ENCODE data around the gene TDRD12.
"Not testable (repeated sequence)": the region's sequence is repeated elsewhere in the genome, so short reads cannot be mapped to it uniquely, and the experiment has no call there.

TDRD12 gene

GRCh38 chr19:32837531-32837930, 118.0 kb downstream of the TDRD12 start:
- Mint-ChIP-seq H3K36me3 (peaks cover 8% of the 10 kb centered on the region), H3K4me3 (no peak overlapping the region), H3K27me3 (no peaks in the 10 kb centered on the region), H3K9me3 (ENCODE audit: low read depth) (peaks cover 7% of the 10 kb centered on the region), H3K27ac (no peak overlapping the region), H3K4me1 (ENCODE audit: low read depth) (peaks cover 4% of the 10 kb centered on the region)

- Mint-ChIP-seq H3K9me3 (ENCODE audit: low read depth) (peaks cover 7% of the 10 kb centered on the region), H3K4me1 (ENCODE audit: low read depth) (peaks cover 8% of the 10 kb centered on the region), H3K27ac (no peak overlapping the region), H3K36me3 (peaks cover 8% of the 10 kb centered on the region), H3K27me3 (no peaks in the 10 kb centered on the region), H3K4me3 (no peak overlapping the region)
Measured at GRCh38 chr19:32842061-32842460, 122.5 kb downstream of the TDRD12 start.

- Mint-ChIP-seq H3K9me3 (ENCODE audit: low read depth) (peaks cover 7% of the 10 kb centered on the region), H3K36me3 (peaks cover 8% of the 10 kb centered on the region), H3K27me3 (no peaks in the 10 kb centered on the region), H3K4me3 (no peak overlapping the region), H3K27ac (no peak overlapping the region), H3K4me1 (ENCODE audit: low read depth) (peaks cover 5% of the 10 kb centered on the region)
Measured at GRCh38 chr19:32843716-32844245, 124.2 kb downstream of the TDRD12 start.

- not testable (repeated sequence) for H3K27me3 Mint-ChIP-seq; H3K4me1 Mint-ChIP-seq (ENCODE audit: low read depth); H3K27ac Mint-ChIP-seq; H3K36me3 Mint-ChIP-seq; H3K9me3 Mint-ChIP-seq (ENCODE audit: low read depth); H3K4me3 Mint-ChIP-seq
Measured at GRCh38 chr19:32848035-32848434, 128.5 kb downstream of the TDRD12 start.

- Mint-ChIP-seq H3K27me3 (no peaks in the 10 kb centered on the region), H3K27ac (no peak overlapping the region), H3K4me3 (no peak overlapping the region), H3K4me1 (ENCODE audit: low read depth) (no peaks in the 10 kb centered on the region), H3K9me3 (ENCODE audit: low read depth) (no peaks in the 10 kb centered on the region), H3K36me3 (no peaks in the 10 kb centered on the region)
Measured at GRCh38 chr19:32852216-32852615, 132.6 kb downstream of the TDRD12 start.

- not testable (repeated sequence) for H3K4me1 Mint-ChIP-seq (ENCODE audit: low read depth); H3K36me3 Mint-ChIP-seq; H3K9me3 Mint-ChIP-seq (ENCODE audit: low read depth); H3K4me3 Mint-ChIP-seq; H3K27me3 Mint-ChIP-seq; H3K27ac Mint-ChIP-seq
Measured at GRCh38 chr19:32856818-32857217, 137.3 kb downstream of the TDRD12 start.

- H3K27ac Mint-ChIP-seq: no peak overlapping the region
- H3K27me3 Mint-ChIP-seq: no peaks in the 10 kb centered on the region
- H3K4me3 Mint-ChIP-seq: no peak overlapping the region
- H3K4me1 Mint-ChIP-seq (ENCODE audit: low read depth): no peaks in the 10 kb centered on the region
- no peaks in the 10 kb centered on the region for H3K9me3 Mint-ChIP-seq (ENCODE audit: low read depth)
- no peaks in the 10 kb centered on the region for H3K36me3 Mint-ChIP-seq
Measured at GRCh38 chr19:32857584-32857983, 138.0 kb downstream of the TDRD12 start.

- H3K27me3 Mint-ChIP-seq: no peaks in the 10 kb centered on the region
- H3K27ac Mint-ChIP-seq: no peak overlapping the region
- no peaks in the 10 kb centered on the region for H3K9me3 Mint-ChIP-seq (ENCODE audit: low read depth)
- no peaks in the 10 kb centered on the region for H3K36me3 Mint-ChIP-seq
- no peak overlapping the region for H3K4me3 Mint-ChIP-seq
- H3K4me1 Mint-ChIP-seq (ENCODE audit: low read depth): no peaks in the 10 kb centered on the region
Measured at GRCh38 chr19:32858155-32858554, 138.6 kb downstream of the TDRD12 start.

- Mint-ChIP-seq H3K27ac (no peak overlapping the region), H3K4me1 (ENCODE audit: low read depth) (no peaks in the 10 kb centered on the region), H3K36me3 (no peaks in the 10 kb centered on the region), H3K4me3 (no peak overlapping the region), H3K9me3 (ENCODE audit: low read depth) (no peaks in the 10 kb centered on the region), H3K27me3 (no peaks in the 10 kb centered on the region)
Measured at GRCh38 chr19:32858559-32858958, 139.0 kb downstream of the TDRD12 start.

- Mint-ChIP-seq H3K4me3 (no peak overlapping the region), H3K36me3 (no peaks in the 10 kb centered on the region), H3K27me3 (no peaks in the 10 kb centered on the region), H3K9me3 (ENCODE audit: low read depth) (no peaks in the 10 kb centered on the region), H3K4me1 (ENCODE audit: low read depth) (no peaks in the 10 kb centered on the region), H3K27ac (no peak overlapping the region)
Measured at GRCh38 chr19:32859591-32859990, 140.0 kb downstream of the TDRD12 start.

- H3K9me3 Mint-ChIP-seq (ENCODE audit: low read depth): no peaks in the 10 kb centered on the region
- H3K36me3 Mint-ChIP-seq: no peaks in the 10 kb centered on the region
- H3K4me3 Mint-ChIP-seq: no peak overlapping the region
- H3K27ac Mint-ChIP-seq: no peak overlapping the region
- no peaks in the 10 kb centered on the region for H3K27me3 Mint-ChIP-seq
- no peaks in the 10 kb centered on the region for H3K4me1 Mint-ChIP-seq (ENCODE audit: low read depth)
Measured at GRCh38 chr19:32861596-32861995, 142.0 kb downstream of the TDRD12 start.

- H3K4me3 Mint-ChIP-seq: no peak overlapping the region
- H3K27ac Mint-ChIP-seq: no peak overlapping the region
- H3K36me3 Mint-ChIP-seq: no peaks in the 10 kb centered on the region
- no peaks in the 10 kb centered on the region for H3K9me3 Mint-ChIP-seq (ENCODE audit: low read depth)
- H3K27me3 Mint-ChIP-seq: no peaks in the 10 kb centered on the region
- H3K4me1 Mint-ChIP-seq (ENCODE audit: low read depth): no peaks in the 10 kb centered on the region
Measured at GRCh38 chr19:32862173-32862572, 142.6 kb downstream of the TDRD12 start.

GRCh38 chr19:32862741-32863140, 143.2 kb downstream of the TDRD12 start:
- no peaks in the 10 kb centered on the region for H3K27me3 Mint-ChIP-seq
- no peaks in the 10 kb centered on the region for H3K9me3 Mint-ChIP-seq (ENCODE audit: low read depth)
- H3K4me3 Mint-ChIP-seq: no peak overlapping the region
- no peaks in the 10 kb centered on the region for H3K4me1 Mint-ChIP-seq (ENCODE audit: low read depth)
- no peaks in the 10 kb centered on the region for H3K36me3 Mint-ChIP-seq
- no peak overlapping the region for H3K27ac Mint-ChIP-seq

GRCh38 chr19:32863301-32863700, 143.7 kb downstream of the TDRD12 start:
- Mint-ChIP-seq H3K4me1 (ENCODE audit: low read depth) (no peaks in the 10 kb centered on the region), H3K9me3 (ENCODE audit: low read depth) (no peaks in the 10 kb centered on the region), H3K4me3 (no peak overlapping the region), H3K27me3 (no peaks in the 10 kb centered on the region), H3K36me3 (no peaks in the 10 kb centered on the region), H3K27ac (no peak overlapping the region)

GRCh38 chr19:32863841-32864240, 144.3 kb downstream of the TDRD12 start:
- Mint-ChIP-seq H3K27ac (no peak overlapping the region), H3K4me3 (no peak overlapping the region), H3K4me1 (ENCODE audit: low read depth) (no peaks in the 10 kb centered on the region), H3K36me3 (no peaks in the 10 kb centered on the region), H3K27me3 (no peaks in the 10 kb centered on the region), H3K9me3 (ENCODE audit: low read depth) (no peaks in the 10 kb centered on the region)

GRCh38 chr19:32864318-32865007, 144.9 kb downstream of the TDRD12 start:
- Mint-ChIP-seq H3K4me3 (no peak overlapping the region), H3K9me3 (ENCODE audit: low read depth) (no peaks in the 10 kb centered on the region), H3K36me3 (no peaks in the 10 kb centered on the region), H3K27me3 (no peaks in the 10 kb centered on the region), H3K27ac (no peak overlapping the region), H3K4me1 (ENCODE audit: low read depth) (no peaks in the 10 kb centered on the region)
